GM18507 (cell line): ENCODE results near the gene TRAF3IP3.

Experiments
- DNase-seq: peaks from one replicate; pipeline ENCODE4 v3.0.0; 2011; ENCODE audit warnings: low read depth; ENCODE audit not compliant: insufficient read length; ENCODE audit errors: extremely low spot score
- FAIRE-seq: peaks from 2 replicates; lab custom pipeline; 2011; peaks lifted over from hg19 to GRCh38; lab: Jason Lieb, UNC

The TRAF3IP3 gene

DNA sequence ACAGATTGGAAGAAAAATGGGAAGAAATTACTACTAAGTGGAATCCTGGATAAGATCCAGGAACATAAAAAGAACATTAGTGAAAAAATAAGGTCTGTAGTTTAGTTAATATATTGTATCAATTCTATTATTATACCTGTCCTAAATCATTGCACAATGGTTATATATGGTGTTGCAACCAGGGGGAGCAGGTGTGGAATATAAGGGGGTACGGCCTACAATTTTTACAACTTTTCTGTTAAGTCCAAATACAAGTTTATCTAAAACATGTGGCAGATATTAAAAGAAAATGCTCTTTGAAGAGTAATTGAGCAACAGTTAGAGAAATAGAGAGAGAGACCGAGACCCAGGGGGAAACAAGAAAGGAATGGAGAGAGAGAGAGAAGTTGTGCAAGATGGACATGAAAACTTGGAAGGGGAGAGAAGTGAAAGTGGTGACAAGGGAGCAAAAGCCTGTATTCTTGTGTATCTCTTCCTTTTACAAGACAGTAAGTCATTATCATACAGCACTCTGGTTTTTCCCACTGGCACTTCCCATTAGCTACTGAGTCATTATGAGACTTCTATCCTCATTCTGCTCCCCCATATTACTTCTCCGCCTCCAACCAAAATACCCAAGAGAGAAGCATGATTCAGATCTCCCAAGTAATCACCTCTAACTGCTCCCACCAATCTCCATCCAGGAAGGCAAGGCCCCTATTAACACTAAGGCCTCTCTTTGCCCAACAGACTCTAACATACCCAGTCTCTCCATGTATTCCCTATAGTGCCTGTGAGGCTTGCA lies 22.3 kb upstream of the TRAF3IP3 start:
- FAIRE-seq = no peak
- no peak for DNase-seq

DNA sequence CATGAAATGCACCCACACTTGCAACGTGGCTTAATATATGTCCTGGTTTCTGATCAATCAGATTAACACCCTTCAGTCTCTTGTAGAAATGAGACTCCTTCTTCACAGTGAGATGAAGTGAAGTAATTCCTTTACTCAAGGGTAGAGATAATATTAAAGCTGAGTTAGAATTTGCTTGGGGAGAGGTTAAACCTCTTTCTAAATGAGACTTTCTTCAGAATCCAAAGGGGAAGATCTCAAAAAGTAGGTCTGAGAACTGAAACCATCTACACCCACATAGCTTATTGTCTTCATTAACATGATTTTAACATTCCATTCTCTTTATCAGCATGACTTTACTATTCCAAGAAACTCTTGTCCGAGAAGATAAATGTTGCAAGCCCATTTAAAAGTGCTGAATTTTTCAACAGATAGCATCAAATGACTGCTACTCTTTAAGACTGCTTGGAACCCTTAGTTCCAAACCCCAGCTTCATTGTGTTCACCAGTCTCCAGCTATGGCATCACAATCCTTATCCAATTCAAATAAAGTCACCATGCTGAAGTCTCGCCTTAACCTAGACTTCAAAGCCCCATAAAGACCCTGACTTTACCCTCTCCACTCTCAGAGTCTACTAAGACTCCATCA lies 19.2 kb upstream of the TRAF3IP3 start:
- DNase-seq = no peak
- no peak for FAIRE-seq

DNA sequence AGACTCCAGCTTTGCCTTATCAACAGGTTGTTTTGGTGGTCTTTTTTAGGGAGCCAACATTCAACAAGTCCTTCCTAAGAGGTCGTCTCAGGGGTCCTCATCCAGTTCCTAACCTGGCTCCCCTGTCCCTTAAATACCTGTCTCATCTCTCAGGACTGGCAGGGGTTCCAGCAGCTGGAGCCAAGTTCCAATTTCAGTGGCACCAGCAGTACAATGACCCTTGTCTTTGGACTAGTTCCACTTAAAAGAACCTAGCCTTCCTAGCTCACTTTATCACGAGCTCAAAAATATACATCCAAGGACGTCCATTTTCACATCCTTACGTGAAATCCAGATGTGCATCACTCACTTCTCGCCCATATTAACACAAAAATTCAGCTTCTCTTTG lies 18.7 kb upstream of the TRAF3IP3 start:
- DNase-seq = no peak
- FAIRE-seq = no peak

DNA sequence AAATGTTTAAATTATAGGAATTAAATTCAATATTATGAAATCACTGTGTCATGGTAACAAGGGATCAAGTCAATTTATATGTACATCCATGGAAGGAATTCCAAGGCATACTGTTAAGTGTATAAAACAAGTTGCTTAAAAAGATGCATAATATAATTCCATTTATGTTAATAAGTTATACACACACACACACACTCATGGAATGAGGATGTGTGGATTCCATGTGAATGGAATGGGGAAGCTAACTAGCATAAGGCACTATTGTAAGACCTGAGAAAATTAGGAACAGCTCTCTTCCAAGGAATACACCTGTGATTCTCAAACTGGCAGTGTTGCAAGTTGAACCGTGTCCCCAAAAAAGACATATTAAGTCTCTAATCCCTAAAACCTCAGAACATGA lies 17.6 kb upstream of the TRAF3IP3 start:
- no peak for FAIRE-seq

DNA sequence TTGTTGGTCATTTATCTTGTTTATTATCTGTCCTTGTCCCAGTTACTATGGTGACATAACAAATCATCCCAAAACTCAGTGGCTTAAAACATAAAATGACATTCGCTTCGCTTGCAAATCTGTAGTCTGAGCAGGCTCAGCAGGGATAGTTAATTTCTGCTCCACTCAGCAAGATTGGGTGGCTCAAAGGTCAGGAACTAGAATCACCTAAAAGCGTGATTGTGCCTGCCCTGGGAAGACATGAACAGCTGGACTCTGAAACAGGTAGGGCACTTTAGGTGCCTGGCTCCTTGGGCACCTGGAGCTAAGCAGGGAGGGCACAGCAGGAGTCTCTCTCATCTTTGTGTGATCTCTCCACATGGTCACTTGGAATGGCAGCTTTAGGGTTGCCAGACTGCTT lies 14.7 kb upstream of the TRAF3IP3 start:
- DNase-seq (no peak), FAIRE-seq (no peak)

More for the DNA sequence above, 17.6 kb upstream of the TRAF3IP3 start:
- no peak for DNase-seq

DNA sequence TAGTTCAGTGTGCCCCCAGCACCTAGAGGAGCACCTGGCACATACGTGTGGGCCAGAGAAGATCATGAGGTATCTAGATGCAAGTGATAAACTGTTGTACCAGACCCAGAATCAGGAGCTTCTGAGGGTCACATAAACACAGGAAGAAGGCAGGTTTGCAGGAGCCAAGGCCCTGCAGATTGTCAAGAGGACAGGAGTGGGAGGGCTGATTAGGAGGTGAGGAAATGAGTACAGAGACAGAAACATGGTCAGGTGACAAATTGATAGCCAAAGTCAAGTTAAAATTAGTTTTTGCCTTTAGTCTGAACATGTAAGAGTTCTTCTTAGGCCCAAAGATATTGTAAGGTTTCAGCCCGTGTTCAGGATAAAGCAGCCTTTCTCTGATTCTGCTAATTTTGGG lies 14.0 kb upstream of the TRAF3IP3 start:
- DNase-seq = no peak
- FAIRE-seq = peak; percentile 9

DNA sequence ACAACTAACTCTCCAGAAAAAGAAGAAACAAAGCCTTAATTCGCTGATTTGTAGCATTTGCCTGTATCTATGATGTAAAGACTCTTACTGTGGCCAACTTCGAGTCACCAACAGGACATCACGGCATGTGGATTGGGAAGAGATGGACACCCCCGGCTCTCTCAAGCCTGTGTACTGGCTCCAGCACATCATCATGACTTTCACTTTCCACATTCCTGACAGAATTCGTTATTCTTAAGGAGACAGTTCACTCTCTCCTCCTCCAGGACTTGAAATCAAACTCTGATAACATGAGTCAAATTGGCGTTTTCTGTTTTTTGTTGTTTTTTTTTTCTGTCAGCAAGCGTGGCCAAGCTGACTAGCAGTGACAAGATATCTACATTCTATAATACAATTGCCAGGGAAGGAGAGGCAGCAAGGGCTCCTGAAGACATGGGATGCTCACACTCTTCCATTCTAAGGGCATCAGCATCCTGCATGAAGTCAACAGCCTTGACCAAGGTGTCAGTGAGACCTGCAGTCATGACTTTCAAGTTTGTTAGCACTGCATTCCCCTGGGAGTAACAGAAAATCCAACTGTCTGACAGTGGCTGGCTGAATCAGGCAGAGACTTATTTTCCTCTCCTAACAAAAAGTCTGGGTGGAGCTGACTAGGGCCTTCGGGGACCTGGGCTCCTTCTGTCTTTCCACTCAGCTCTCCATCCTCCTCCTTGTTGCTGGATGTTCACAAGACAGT lies 13.3 kb upstream of the TRAF3IP3 start:
- DNase-seq (no peak), FAIRE-seq (peak; percentile 29)

DNA sequence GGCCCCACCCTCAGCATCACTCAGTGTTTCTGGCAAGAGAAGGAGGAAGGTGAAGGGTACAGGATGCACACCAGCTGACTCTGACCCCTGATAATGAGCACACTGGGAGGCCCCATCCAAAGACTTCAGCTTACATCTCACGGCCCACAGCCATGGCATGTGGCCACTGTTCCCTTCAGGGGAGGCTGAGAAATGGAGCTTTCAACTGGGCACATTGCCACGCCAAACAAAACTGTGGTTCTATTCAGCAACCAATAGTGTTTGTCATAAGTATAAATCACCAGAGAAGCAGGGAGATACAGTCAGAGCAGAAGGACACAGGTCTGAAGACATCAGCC lies 12.7 kb upstream of the TRAF3IP3 start:
- FAIRE-seq = no peak
- no peak for DNase-seq

DNA sequence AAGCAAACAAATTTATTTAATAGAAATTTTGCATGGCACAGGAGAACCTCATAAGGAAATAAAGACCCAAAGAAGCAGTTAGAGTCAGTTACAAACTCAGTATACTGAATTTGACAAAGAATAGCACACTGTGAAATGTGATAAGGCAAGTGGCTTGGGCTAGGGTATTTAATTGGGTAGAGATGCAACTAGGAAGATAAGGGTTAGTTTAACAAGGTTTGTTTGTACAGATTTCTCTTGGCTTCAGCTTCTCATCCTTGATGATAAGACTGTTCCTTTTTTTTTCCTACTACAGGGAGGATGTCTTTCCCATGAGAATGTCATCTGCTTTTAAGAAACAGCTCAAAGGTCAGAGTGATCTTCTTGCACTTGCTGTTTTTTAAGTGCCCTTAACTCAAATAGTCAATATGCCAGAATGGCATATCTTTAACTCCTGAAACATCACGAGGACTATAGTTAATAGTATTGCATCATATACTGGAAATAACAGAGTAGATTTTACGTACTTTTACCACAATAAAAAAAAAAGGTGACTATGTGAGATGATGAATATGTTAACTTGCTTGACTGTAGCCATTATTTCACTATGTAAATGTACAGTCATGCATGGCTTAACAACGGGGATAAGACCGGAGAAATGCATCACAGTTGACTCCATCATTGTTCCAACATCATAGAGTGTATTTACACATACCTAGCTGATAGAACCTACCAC lies 9.2 kb upstream of the TRAF3IP3 start:
- DNase-seq (no peak), FAIRE-seq (no peak)

DNA sequence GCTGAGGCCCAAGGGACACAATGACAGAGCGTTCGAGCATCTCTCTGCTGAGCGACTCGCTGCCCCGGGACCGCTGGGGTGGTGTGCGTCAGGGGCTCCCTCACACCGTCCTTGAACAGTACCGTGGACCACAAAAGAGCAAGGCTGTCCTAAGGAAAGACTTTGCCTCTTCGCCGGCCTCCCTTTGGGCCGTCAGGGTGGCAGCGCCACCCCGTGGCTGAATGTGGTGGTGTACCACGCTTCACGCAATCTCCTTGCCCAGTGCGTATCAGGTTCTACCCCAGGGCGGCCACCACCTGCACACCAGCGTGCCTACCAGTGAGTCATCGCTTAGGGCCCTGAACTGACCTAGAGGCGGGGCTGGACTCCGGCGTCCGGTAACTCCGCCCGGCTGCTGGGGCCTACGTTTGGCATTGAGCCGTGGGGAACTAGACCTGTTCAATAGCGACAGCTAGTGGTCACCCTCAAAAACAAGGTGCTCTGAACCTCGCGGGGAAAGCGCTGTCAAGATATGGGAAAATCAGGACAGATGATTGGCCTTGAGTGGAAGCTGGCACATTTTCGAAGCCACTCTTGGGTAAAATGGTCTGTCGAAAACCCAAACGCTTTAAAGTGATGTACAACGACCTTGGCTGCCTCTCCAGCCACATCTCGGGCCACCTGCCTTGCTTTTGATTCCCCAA lies 8.1 kb upstream of the TRAF3IP3 start:
- DNase-seq = peak; percentile 63
- FAIRE-seq = peak; percentile 91

DNA sequence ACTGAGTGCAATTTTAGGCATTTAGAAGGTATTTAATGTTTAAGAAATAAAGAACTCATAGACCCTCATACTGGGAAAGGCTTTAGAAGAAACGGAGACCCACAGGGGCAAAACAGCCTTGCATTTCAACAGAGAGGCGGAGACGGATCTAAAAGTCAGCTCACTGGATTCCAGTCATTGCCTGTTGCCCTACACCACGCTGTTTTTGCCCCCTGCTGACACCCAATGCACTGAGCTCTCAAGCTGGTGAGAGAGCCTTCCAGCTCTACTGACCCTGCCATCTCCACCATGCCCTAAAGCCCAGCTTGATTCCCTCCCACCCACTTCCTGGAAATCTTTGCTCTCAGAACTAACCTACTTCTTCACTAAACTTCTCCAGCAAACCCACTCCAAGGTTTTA lies 7.2 kb upstream of the TRAF3IP3 start:
- FAIRE-seq = no peak
- DNase-seq = no peak

DNA sequence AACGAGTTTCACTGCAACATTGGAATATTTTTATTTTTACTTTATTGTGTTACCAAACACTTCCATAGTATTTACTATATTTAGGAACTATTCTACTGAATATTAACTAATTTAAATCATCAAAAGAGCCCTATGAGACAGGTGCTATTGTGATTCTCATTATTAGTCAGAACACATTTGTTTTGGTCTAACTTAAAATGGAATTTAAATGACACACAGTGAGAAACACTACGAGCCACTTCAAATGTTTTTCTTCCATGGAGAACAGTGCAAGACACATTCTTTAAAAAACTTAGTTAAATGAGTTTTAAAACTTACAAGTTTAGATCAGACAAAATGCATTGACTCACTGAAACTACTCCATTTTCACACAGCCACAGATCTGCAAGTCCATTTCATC lies 6.6 kb upstream of the TRAF3IP3 start:
- FAIRE-seq (peak; percentile 54), DNase-seq (no peak)

DNA sequence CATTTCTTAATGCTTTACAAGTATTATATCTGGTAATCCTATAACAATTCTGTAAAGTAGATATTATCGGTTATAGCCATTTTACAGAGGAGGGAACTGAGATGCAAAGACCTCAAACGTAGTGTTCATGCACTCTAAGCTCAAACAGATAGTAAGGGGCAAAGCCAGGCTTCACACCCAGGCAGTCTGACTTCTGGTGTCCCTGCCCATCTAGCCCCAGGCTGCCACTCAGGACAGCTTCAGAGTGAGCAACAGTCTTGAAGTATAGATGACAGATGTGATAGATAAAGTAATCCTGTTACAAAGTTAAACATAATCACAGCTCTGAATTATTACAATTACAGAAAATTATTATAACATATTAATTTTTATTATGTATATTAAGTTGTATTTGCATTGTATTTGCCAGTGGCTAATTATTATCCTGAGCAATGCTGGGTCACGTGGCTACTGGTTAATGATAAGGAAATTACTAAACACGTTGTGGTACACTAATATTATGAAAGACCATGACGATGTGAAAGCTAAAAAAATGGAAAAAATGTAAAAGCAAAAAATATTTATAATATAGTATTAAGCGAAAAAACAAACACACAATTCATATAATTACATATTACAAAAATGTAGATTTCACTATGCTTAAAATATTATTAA lies 6.1 kb upstream of the TRAF3IP3 start:
- no peak for FAIRE-seq
- no peak for DNase-seq

DNA sequence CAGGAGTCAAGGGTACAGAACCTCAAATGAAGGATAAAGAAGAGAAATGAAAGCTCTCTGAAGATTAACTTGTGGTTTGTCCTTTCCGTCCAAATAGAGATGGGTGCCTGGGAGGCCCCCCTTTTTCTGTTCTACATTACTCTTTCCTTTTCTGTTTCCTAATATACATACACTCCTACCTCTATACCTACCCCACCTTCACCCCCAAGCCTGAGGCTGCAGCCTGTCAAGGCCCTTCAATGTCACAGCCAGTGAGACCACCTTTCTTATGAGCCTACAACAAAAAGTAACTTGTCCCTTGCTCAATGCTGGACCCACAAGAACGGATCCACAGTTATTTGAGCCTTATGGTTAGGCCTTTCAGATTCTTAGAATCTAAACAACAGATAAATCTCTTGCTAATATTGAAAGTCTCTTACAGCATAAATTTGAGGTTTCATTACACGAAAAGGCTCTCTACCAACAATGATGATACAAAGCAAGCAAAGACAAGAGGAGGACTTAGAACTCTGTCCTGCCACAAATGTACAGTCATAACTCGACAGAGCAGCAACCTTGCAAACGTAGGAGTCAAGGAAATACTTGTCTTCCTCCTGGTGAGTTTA lies 4.1 kb upstream of the TRAF3IP3 start:
- DNase-seq (no peak), FAIRE-seq (peak; percentile 91)

DNA sequence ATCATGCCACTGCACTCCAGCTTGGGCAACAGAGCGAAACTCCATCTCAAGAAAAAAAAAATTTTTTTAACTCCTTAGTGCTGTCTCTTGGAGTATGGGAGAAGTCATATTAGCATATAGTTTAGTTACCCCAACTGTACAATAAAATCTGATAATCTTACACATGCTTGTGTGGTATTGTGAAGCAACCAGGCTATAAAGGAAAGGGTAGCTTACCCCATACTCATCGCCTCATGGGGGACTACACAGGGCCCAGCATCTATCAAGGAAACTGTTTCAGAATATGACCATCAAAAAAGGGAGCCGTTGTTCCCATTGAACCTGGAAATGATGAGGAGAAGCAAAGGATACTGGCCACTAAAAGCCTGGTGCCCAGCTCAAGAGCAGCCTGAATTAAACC lies 3.0 kb upstream of the TRAF3IP3 start:
- DNase-seq (no peak), FAIRE-seq (no peak)

DNA sequence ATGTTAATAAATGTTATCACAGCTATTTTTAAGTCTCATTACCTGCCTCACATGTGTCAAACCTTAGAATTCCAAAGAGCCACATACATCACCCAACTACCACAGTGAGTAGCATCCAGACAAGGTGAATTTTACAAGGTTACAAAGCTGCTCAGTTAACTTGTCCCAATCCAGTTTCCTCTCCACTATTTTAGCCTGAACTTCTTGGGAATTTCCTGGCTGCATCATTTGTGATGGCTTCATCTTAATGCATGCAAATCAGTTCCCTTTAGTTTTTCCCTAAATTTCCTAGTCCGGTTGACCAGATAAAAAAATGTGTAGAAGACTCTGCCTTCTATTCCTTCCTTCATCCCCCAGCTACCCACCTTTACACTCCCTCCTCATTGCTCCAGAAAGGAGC lies 597 bp upstream of the TRAF3IP3 start:
- no peak for DNase-seq
- FAIRE-seq = no peak

DNA sequence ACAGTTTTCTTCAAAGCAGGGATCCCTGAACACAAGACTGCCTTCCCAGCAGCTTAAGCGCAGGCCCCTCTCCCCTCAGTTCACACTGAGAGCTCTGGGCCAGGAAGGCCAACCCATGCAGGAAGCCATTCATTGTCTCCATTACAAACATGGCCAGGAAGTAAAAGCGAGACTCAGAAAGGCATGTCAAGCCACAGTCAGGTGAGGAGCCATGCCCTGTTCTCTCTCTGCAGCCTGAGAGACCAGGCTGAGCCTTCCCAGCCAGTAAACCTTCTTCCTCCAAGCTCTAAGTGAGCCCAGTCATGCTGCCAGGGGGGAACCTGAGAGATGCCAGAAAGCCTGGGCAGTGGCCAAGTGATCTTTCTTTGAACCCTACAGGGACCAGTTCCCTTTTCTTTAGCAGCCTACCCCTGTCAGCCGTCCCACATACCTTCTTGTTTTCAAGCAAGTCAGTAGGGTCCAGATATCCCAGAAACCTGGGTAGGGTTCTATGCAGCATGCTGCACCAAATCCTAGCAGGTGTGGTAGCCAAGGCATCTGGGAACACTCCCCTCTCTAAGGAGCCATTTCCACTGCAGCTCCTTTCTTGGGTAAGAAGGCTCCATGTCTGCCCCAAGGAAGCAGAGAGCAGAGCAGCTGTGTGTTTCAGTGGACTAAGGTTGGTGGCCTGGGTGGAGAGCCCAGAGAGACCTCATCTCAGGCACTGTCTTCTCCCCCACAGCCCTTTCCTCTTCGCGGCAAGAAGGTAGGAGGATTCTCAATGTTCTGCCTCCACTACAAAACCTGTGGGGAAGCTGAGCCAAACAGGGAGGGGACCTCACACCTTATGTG lies 977 bp downstream of the TRAF3IP3 start:
- FAIRE-seq = no peak

DNA sequence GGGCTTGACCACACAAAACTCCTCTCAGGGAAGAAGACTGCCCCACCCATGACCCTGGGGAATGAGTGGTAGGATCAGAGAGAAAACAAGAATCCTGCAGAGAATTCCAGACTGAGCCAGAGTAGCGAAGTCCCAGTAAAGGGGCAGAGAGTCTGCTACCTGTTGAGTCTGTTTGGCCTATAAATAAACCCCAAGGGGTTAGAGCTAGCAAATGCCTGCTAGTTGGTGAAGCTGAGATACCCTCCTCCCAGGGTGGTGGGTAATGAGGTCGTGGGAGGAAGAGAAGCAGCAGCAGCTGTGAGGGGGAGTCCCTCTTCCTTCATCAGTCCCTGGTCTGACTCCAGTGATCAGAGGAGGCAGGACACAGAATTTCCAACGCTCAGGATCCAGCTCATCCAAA lies 2.5 kb downstream of the TRAF3IP3 start:
- DNase-seq (no peak), FAIRE-seq (no peak)

More for the DNA sequence above, 977 bp downstream of the TRAF3IP3 start:
- DNase-seq = no peak
